22Rv1 (cell line): Measurements from ENCODE around the gene TLE3.
"Not testable (repeated sequence)": the region's sequence is repeated elsewhere in the genome, so short reads cannot be mapped to it uniquely, and the experiment has no call there.

Source experiments
- H3K27ac ChIP-seq: fragments of 450-650 bp; 2 replicates; pipeline ENCODE4 v1.5.1; 2017
- ZFX ChIP-seq: fragments of 450-650 bp; IDR thresholded peaks from 2 replicates; pipeline ENCODE4 v1.6.1; 2017; ENCODE audit warnings: antibody characterized with exemption, borderline replicate concordance
- TF ChIP-seq, protein P1 (sequence below): fragments of 450-650 bp; IDR thresholded peaks from 2 replicates; pipeline ENCODE4 v1.5.1; 2017; ENCODE audit warnings: mild to moderate bottlenecking

The TLE3 gene

DNA sequence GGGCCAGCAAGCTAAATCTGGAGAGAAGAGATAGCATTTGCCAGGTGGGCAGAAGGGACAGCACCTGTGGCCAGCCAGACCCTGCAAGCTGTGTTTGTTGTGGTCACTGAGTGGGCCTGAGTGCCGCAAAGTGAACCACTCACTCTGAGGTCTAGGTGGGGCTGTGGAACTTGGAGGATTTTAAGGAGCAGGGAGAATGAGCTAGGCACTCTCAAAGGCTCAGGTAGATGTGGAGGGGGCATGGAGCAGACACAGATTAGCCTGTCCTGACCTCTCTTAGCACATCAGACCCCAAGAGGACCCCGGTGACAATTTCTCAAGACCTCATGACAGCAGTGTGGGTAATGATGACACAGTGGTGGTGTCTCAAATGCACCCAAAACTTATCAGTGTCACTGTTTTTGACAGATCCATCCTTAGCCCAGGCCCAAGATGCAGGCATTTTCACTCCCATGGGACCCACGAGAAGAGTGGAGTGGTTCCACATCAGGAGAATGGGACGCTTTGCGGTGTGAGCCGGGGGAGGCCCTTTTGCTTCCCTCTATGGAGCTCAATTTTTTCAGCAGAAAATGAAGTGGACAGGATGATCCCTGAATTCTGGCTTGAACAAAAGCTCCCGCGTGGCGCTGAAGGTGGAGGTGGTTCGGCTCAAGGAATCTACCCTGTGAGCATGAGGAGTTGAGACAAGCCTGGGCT is 43.8 kb upstream of the TLE3 start:
- no peak overlapping the region for H3K27ac ChIP-seq
- no peak for TF ChIP-seq ZFX
- TF ChIP-seq, protein P1, sequence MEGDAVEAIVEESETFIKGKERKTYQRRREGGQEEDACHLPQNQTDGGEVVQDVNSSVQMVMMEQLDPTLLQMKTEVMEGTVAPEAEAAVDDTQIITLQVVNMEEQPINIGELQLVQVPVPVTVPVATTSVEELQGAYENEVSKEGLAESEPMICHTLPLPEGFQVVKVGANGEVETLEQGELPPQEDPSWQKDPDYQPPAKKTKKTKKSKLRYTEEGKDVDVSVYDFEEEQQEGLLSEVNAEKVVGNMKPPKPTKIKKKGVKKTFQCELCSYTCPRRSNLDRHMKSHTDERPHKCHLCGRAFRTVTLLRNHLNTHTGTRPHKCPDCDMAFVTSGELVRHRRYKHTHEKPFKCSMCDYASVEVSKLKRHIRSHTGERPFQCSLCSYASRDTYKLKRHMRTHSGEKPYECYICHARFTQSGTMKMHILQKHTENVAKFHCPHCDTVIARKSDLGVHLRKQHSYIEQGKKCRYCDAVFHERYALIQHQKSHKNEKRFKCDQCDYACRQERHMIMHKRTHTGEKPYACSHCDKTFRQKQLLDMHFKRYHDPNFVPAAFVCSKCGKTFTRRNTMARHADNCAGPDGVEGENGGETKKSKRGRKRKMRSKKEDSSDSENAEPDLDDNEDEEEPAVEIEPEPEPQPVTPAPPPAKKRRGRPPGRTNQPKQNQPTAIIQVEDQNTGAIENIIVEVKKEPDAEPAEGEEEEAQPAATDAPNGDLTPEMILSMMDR, result no peak

DNA sequence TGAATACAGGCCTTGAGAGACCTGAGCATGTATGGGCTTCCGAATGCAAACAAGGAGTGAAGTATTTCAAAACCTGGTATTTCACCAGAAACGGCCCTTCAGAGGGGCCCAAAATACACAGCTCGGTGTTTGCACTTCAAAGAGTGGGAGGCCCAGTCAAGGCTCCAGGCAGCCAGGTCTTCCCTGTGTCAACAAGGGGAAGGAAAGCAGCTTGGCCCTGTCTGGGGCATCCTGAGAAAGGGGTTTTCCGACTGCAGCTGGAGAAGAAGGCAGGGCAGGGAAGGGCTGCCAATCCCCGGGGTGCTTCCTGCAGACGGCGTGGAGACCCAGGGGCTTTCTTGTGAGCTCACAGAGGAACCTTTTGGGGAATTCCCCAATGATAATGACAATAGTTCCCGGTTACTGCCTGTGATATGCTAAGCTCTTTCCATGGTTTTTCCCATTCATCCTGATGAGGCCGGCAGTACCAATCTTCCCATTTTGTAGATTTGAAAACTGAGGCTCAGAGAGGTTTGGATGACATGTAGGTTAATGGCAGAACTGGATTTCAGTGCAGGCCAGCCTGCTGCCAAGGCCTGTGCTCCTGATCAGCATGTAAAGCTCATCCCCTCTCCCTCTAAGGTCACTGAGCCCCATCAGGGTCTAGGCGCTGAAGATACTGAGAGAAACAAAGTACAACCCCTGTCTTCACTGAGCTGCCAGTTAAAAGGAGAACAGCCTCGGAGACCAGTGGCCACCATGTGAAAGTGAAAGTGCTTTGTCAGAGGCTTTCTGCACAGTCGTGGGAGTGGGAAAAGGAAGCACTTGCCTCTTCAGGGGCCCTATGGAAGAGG is 43.0 kb upstream of the TLE3 start:
- H3K27ac ChIP-seq, result no peak overlapping the region

DNA sequence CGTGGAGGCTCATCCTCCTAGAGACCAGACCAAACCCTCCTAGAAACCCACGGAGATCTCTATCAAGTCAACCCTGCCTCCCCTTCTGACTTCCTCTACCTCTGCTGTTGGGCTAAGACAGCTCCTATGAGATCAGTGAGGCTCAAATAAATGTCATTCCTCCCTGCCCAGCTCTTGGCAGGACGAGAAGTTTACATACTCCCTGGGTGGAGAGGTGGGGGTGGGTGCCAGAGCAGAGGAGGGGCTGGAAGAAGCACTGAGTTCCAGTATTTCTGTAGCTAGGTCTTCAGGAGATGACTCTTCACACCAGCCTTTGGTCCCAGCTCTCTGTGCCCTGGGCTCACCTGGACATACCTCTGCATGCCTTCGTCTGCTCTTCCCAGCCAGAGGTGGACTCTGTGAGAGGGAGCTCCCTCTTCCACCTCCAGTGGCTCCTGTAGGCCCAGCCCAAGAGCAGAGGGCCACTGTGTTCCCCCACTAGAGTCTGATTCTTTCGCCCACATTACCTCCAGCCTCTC is 42.4 kb upstream of the TLE3 start:
- H3K27ac ChIP-seq, result no peak overlapping the region
- no peak for TF ChIP-seq ZFX
- TF ChIP-seq, protein P1, result no peak

More for the DNA sequence above, 43.0 kb upstream of the TLE3 start:
- TF ChIP-seq ZFX, result no peak
- TF ChIP-seq, protein P1, result no peak

DNA sequence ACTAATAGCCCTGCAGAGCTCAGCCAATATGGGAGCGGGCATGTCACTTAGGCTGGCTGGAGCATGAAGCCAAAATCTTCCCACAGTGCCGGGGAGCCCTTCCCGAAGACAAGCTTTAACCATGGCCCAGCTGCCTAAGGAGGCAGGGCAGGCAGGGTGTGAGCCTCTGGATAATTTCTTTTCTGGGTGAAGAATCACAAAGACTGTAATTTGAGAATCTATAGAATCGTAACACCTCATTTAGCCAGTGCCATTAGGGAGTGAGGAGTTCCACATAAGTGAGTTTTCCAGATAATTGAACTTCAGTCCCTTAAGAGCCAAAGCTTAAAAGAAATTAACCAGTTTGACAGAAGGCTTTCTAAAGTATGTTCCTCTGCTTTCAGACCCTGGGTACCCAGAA is 40.2 kb upstream of the TLE3 start:
- TF ChIP-seq ZFX, result no peak
- TF ChIP-seq, protein P1, result no peak
- no peak overlapping the region for H3K27ac ChIP-seq

DNA sequence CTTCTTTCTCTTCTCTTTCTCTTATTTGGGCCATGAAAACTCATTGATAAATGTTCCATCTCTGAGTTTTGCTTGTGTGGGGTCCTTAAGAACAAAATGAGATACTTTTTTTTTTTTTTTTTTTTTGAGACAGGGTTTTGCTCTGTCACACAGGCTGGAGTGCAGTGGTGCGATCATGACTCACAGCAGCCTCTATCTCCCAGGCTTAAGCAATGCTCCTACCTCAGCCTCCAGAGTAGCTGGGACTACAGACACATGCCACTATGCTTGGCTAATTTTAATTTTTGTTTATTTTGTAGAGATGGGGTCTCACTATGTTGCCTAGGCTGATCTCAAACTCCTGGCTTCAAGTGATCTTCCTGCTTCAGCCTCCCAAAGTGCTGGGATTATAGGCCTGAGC is 39.3 kb upstream of the TLE3 start:
- H3K27ac ChIP-seq, result not testable (repeated sequence)

DNA sequence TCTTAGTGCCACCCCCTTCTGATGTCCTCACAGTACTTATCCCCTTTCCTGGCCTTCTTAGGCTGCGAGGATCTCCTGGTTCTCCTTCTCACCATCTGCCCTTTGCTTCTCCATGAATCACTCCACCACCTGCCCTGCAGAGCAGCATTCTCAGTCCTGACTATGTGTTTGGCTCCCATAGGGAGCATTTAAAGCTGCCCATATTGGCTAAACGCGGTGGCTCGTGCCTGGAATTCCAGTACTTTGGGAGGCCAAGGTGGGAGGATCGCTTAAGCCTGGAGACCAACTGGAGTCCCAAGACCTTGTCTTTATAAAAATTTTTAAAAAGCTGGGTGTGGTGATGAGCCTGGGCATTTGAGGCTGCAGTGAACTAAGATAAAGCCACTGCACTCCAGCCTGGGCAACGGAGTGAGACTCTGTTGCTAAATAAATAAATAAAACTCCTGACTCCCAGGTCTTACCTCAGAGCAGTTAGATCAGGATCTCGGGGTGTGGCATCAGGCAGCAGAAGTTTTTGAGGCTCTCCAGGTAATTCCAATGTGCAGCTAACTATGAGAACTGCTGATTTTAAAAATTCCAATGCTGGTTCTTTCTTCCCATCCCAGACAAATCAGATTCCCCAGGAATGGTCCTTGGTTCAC is 36.2 kb upstream of the TLE3 start:
- no peak overlapping the region for H3K27ac ChIP-seq
- TF ChIP-seq, protein P1, result no peak
- no peak for TF ChIP-seq ZFX

DNA sequence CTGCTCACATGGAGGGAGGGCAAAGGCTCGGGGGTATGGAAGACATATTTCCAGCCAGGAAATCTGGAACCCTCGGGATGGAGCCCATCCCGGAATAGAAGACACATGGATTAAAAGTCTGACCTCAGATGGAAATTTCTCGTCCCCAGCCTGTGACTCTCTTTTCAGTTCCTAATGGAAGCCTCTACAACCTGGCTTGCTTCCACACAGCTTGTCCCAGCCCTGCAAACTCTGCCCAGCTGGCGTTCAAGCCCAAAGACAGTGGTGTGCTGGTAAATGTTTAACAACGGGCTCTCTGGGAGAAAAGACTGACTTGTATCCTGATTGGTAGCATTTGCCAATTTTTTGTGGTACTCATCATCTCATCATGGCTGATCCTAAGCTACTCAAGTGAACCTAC is 35.6 kb upstream of the TLE3 start:
- TF ChIP-seq, protein P1, result no peak
- TF ChIP-seq ZFX, result no peak
- no peak overlapping the region for H3K27ac ChIP-seq
